Lower lobe of right lung (tissue), 2 donors: ENCODE measurements around the gene MAPKAP1. TPM values are rescaled to one million over a fixed set of nuclear protein-coding genes. Genes with fewer than 3 reads are reported as not detected.

Experiments
- ATAC-seq, 2 donors: fragments of 200-7000 bp; cut with Tn5 transposase; one replicate each; pipeline ENCODE4 v1.9.1; 2020 to 2022; ENCODE audit warnings: mild to moderate bottlenecking in 2 of 2, moderate library complexity in 2 of 2
- DNase-seq: peaks from one replicate; pipeline ENCODE4 v3.0.0-alpha.2; 2020
- H3K27ac ChIP-seq: fragments of 200-600 bp; one replicate; pipeline ENCODE4 v1.8.0; 2022
- H3K27me3 ChIP-seq: fragments of 200-600 bp; one replicate; pipeline ENCODE4 v1.8.0; 2022; ENCODE audit warnings: low read depth
- H3K36me3 ChIP-seq: fragments of 200-600 bp; one replicate; pipeline ENCODE4 v1.8.0; 2022; ENCODE audit warnings: mild to moderate bottlenecking
- H3K4me1 ChIP-seq: fragments of 200-600 bp; one replicate; pipeline ENCODE4 v1.8.0; 2022
- H3K4me3 ChIP-seq: fragments of 200-600 bp; one replicate; pipeline ENCODE4 v1.8.0; 2022; ENCODE audit warnings: mild to moderate bottlenecking
- H3K9me3 ChIP-seq: fragments of 200-600 bp; one replicate; pipeline ENCODE4 v1.8.0; 2022
- intact Hi-C: fragments of 100-400 bp; cut with DNase I; formaldehyde crosslinking; loops from one replicate; pipeline ENCODE4 v1.11.0; 2022
- total RNA-seq: library from RNA; stranded (reverse); fragmentation: NEBNext Ultra II Directional; extraction: Animal tissue kit (Norgen Biotek cat#: 25700); gene quantifications from one replicate; pipeline ENCODE4 v1.2.1, GENCODE V29; 2021
- TF ChIP-seq, protein P1 (sequence below): fragments of 200-600 bp; IDR thresholded peaks from one replicate; pipeline ENCODE4 v1.8.0; 2022; ENCODE audit warnings: antibody characterized with exemption, mild to moderate bottlenecking
- donor health status: DM: no; HTN: yes; CAD: no; lungs with severe emphysema.

MAPKAP1 gene
- total RNA-seq, 1 donor from 2014 or later: 71.5 TPM

DNA sequence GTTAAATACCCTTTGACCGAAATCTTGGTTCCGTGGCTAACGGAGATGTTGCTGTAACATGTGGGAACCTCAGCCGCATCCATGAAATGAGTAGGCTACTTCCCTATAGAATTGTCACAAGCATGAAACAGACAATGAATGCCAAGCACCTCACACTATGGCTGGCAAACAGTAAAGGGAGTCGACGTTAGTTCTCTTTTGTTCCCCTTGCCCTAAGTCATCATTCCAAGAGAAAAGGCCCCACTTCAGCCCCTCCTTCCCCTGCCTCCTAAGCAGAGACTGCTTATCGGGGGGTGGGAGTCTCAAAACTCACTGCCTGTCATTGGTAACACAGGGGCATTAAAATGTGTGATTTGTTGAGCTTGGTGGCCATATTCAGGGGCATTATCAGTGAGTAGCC lies 159.6 kb downstream of the MAPKAP1 start:
- Histone ChIP-seq H3K4me1 (peaks cover 46% of the 10 kb centered on the region), H3K9me3 (no peaks in the 10 kb centered on the region), H3K36me3 (no peaks in the 10 kb centered on the region), H3K27me3 (no peaks in the 10 kb centered on the region), H3K4me3 (no peak overlapping the region), H3K27ac (no peak overlapping the region)
- ATAC-seq (no peak), DNase-seq (no peak)
- TF ChIP-seq, protein P1, sequence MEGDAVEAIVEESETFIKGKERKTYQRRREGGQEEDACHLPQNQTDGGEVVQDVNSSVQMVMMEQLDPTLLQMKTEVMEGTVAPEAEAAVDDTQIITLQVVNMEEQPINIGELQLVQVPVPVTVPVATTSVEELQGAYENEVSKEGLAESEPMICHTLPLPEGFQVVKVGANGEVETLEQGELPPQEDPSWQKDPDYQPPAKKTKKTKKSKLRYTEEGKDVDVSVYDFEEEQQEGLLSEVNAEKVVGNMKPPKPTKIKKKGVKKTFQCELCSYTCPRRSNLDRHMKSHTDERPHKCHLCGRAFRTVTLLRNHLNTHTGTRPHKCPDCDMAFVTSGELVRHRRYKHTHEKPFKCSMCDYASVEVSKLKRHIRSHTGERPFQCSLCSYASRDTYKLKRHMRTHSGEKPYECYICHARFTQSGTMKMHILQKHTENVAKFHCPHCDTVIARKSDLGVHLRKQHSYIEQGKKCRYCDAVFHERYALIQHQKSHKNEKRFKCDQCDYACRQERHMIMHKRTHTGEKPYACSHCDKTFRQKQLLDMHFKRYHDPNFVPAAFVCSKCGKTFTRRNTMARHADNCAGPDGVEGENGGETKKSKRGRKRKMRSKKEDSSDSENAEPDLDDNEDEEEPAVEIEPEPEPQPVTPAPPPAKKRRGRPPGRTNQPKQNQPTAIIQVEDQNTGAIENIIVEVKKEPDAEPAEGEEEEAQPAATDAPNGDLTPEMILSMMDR: no peak
- intact Hi-C loops: no loop called here

DNA sequence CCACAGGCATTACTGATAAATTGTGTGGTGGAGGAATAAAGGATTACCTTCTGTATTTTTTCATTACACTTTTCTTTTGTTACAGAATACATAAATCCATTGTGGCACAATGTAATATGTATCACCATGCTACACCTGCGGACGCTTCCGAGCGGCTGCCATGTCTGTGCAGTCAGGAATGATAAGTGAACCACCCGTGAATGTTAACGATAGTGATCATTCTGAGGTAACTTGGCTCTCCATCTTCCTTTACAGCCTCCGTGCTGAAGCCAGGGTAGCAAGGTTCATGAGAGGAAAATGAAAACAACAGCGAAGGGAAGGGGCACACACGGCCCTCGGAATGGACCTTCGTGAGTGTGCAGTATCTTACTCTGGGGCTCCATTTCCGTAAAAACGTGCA lies 161.2 kb downstream of the MAPKAP1 start:
- DNase-seq: no peak
- Histone ChIP-seq H3K4me3 (no peak overlapping the region), H3K4me1 (peaks cover 45% of the 10 kb centered on the region), H3K27ac (no peak overlapping the region), H3K9me3 (no peaks in the 10 kb centered on the region), H3K36me3 (peaks cover 5% of the 10 kb centered on the region), H3K27me3 (no peaks in the 10 kb centered on the region)
- TF ChIP-seq, protein P1: no peak
- intact Hi-C loops: no loop called here
- no peak for ATAC-seq

DNA sequence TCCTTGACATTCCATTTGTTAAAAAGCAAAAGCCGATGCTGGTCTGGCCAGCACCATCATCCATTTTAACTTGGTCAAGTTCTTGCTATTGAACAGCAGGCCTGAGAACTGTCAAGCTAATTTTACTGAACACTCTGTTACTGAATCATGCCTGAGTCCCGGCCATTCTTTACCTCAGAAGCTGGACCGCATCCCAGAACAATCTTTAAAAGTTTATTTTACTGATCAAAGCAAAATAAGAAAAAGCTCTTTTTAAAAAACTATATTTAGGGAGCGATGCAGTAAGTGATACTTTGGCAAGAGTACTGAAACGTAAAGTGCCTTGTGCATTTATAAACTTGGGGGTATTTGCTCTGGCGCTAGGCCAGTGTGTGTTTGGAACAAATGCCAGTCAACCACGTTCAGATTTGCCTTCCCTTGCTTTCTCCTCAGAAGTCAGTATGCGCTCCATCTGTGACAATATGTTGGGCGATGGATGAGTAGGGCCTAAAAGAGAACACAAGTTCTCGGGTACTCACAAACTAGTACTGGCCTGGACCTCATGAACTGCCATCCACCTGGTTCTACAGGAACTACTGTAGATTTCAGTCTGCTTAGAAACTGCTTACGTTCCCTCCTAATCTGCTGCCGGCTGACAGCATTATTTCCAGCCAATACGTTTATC lies 161.9 kb downstream of the MAPKAP1 start:
- no peaks in the 10 kb centered on the region for H3K9me3 ChIP-seq
- TF ChIP-seq, protein P1: no peak
- ATAC-seq (peak; percentile 62 to 71), DNase-seq (no peak)
- peaks cover 38% of the 10 kb centered on the region for H3K4me1 ChIP-seq
- intact Hi-C loops: no loop called here
- H3K27me3 ChIP-seq: no peaks in the 10 kb centered on the region
- H3K27ac ChIP-seq: peak overlapping the region; percentile 44
- H3K4me3 ChIP-seq: no peak overlapping the region
- H3K36me3 ChIP-seq: peaks cover 9% of the 10 kb centered on the region

DNA sequence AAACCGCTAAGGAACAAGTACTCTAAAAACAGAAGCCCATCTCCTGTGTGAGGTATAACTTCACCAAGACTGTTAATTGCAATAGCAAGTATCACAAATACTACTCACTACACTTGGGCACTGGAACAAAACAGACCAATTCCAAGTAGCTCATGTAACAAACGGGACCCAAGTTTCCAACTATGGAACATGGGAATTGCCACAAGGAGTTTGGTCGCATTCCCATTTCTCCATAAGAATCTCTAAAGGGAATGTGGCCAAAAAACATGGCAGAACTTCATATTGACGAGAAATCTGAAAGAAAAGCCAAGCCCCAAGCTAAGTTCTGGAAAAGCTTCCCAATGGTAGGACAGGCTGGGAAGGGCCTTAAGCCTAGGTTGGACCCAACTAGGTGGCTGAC lies 162.5 kb downstream of the MAPKAP1 start:
- Histone ChIP-seq H3K9me3 (no peaks in the 10 kb centered on the region), H3K27me3 (no peaks in the 10 kb centered on the region), H3K27ac (peak overlapping the region; percentile 44), H3K36me3 (peaks cover 9% of the 10 kb centered on the region), H3K4me3 (no peak overlapping the region), H3K4me1 (peaks cover 32% of the 10 kb centered on the region)
- intact Hi-C loops: no loop called here
- ATAC-seq (no peak), DNase-seq (no peak)
- TF ChIP-seq, protein P1: no peak

- H3K9me3 ChIP-seq: no peaks in the 10 kb centered on the region
- intact Hi-C loops: no loop called here
- peaks cover 9% of the 10 kb centered on the region for H3K36me3 ChIP-seq
- no peak for DNase-seq
- TF ChIP-seq, protein P1: no peak
- no peak overlapping the region for H3K27ac ChIP-seq
- H3K4me1 ChIP-seq: peaks cover 37% of the 10 kb centered on the region
- ATAC-seq: no peak
- no peaks in the 10 kb centered on the region for H3K27me3 ChIP-seq
- H3K4me3 ChIP-seq: no peak overlapping the region
Measured at GRCh38 chr9:125541840-125542243, 165.2 kb downstream of the MAPKAP1 start.
